DND-41 (cell line): ENCODE results near the gene NLGN1.

Source experiments
- ATAC-seq: fragments of 200-7000 bp; cut with Tn5 transposase; 3 replicates; pipeline ENCODE4 v1.9.1; 2021; ENCODE audit warnings: low read depth; ENCODE audit not compliant: insufficient read depth
- DNase-seq: peaks from one replicate; pipeline ENCODE4 v3.0.0-alpha.2; 2020
- H2AFZ ChIP-seq: 2 replicates; pipeline ENCODE4 v1.6.0; 2012; ENCODE audit warnings: low read depth, low read length
- H3K27ac ChIP-seq: 2 replicates; pipeline ENCODE4 v1.5.1; 2012; ENCODE audit warnings: low read length, inconsistent platforms
- H3K27me3 ChIP-seq: fragments of 200-600 bp; sonication (generic); 2 replicates; pipeline ENCODE4 v1.6.0; 2012; ENCODE audit warnings: low read length, mild to moderate bottlenecking, inconsistent platforms; ENCODE audit not compliant: insufficient read depth, poor library complexity
- H3K36me3 ChIP-seq: 2 replicates; pipeline ENCODE4 v1.5.1; 2012; ENCODE audit warnings: low read length, inconsistent platforms; ENCODE audit not compliant: insufficient read depth
- H3K4me1 ChIP-seq: 2 replicates; pipeline ENCODE4 v1.5.1; 2012; ENCODE audit warnings: mild to moderate bottlenecking, low read length; ENCODE audit not compliant: insufficient read depth
- H3K4me2 ChIP-seq: 2 replicates; pipeline ENCODE4 v1.6.0; 2012; ENCODE audit warnings: mild to moderate bottlenecking, moderate library complexity, low read length, inconsistent platforms; ENCODE audit not compliant: insufficient read depth
- H3K4me3 ChIP-seq, 2 experiments: fragments of 200-600 bp in 1 of 2; shearing (Covaris generic) in 1 of 2; 2 replicates each; pipeline ENCODE4 v1.5.1; 2012 to 2016; ENCODE audit warnings: inconsistent platforms in 2 of 2, low read length in 2 of 2, mild to moderate bottlenecking in 2 of 2, low read depth in 1 of 2, moderate library complexity in 1 of 2
- H3K79me2 ChIP-seq: 2 replicates; pipeline ENCODE4 v1.6.0; 2012; ENCODE audit warnings: low read length, inconsistent platforms; ENCODE audit not compliant: insufficient read depth
- H3K9ac ChIP-seq: 2 replicates; pipeline ENCODE4 v1.6.0; 2012; ENCODE audit warnings: low read depth, mild to moderate bottlenecking, inconsistent platforms, low read length, moderate library complexity
- H3K9me3 ChIP-seq: 2 replicates; pipeline ENCODE4 v1.5.1; 2012; ENCODE audit warnings: low read length, moderate library complexity, mild to moderate bottlenecking, inconsistent platforms; ENCODE audit not compliant: insufficient read depth, severe bottlenecking
- H4K20me1 ChIP-seq: 2 replicates; pipeline ENCODE4 v1.6.0; 2012; ENCODE audit warnings: low read length; ENCODE audit not compliant: insufficient read depth
- EZH2 ChIP-seq: IDR thresholded peaks from 3 replicates; pipeline ENCODE4 v1.6.1; 2012; ENCODE audit warnings: borderline replicate concordance, low read depth, mild to moderate bottlenecking, moderate library complexity, low read length, inconsistent platforms; ENCODE audit not compliant: severe bottlenecking
- TF ChIP-seq, protein P1 (sequence below): IDR thresholded peaks from 2 replicates; pipeline ENCODE4 v1.5.1; 2012; ENCODE audit warnings: borderline replicate concordance, low read length, moderate library complexity, mild to moderate bottlenecking; ENCODE audit not compliant: poor library complexity, severe bottlenecking; ENCODE audit errors: extremely low read depth

The NLGN1 gene

DNA sequence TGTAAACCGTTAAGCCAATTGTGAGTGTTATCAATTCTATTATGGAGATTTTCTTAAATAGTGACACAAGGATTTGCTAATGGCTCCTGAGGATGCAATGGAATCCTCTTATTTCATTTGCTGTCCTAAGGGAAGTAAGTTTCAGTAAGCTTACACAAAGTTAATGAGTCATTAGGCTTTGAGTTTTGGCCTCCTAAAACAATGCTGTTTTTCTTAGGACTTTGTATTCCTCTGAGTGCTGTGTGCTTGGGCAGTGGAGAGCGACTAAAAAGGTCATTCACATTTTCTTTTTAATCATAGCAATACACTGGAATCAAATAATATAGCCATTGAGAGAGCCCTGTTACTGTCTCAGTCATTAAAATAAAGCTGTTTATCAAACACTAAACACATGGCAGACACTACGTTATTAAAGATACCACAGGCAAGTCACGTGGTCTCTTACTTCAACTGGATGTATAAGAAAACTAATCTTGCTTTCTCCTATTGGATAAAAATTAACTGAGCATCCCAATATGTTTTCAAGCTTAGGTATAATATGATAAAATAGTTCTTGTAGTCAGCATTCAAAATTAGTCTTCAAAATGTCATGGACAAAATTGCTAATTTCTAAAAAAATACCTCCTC is 290.8 kb downstream of the NLGN1 start:
- DNase-seq: no peak
- no peak overlapping the region for H3K27ac ChIP-seq

DNA sequence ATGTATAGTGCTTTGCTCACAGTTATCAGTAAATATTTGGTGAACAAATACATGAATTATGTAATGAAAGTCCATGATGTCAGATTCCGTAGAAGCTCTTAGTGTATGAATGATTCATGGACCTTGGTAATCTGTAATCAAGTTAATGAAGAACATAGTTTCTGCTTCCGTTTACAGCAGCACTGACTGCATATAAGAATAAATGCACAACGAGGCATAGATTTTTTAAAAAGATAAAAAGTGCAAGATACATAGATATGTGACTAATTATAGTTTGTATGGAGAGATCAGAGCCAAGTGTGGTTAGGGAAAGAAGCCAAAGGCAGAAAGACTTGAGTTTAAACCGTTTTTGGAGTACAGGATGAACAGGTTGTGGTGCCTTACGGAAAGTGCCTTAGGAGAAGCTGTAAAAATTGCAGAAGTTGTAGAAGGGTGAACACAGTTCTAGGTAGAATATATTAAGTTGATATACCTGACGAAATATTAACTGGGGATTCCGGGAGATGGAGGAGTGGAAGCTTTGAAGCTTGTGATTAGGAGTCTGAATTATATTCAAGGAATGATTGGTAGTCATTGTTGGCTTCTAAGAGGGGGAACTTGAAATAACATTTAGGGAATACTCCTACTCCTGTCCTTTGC is 293.1 kb downstream of the NLGN1 start:
- no peak for ATAC-seq

More for the DNA sequence above, 290.8 kb downstream of the NLGN1 start:
- no peaks in the 10 kb centered on the region for H3K27me3 ChIP-seq
- H3K9ac ChIP-seq: no peak overlapping the region
- no peak overlapping the region for H2AFZ ChIP-seq
- H4K20me1 ChIP-seq: no peaks in the 10 kb centered on the region
- no peaks in the 10 kb centered on the region for H3K36me3 ChIP-seq
- H3K4me1 ChIP-seq: no peaks in the 10 kb centered on the region
- no peaks in the 10 kb centered on the region for H3K9me3 ChIP-seq
- H3K4me2 ChIP-seq: no peak overlapping the region
- TF ChIP-seq, protein P1, sequence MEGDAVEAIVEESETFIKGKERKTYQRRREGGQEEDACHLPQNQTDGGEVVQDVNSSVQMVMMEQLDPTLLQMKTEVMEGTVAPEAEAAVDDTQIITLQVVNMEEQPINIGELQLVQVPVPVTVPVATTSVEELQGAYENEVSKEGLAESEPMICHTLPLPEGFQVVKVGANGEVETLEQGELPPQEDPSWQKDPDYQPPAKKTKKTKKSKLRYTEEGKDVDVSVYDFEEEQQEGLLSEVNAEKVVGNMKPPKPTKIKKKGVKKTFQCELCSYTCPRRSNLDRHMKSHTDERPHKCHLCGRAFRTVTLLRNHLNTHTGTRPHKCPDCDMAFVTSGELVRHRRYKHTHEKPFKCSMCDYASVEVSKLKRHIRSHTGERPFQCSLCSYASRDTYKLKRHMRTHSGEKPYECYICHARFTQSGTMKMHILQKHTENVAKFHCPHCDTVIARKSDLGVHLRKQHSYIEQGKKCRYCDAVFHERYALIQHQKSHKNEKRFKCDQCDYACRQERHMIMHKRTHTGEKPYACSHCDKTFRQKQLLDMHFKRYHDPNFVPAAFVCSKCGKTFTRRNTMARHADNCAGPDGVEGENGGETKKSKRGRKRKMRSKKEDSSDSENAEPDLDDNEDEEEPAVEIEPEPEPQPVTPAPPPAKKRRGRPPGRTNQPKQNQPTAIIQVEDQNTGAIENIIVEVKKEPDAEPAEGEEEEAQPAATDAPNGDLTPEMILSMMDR: no peak
- no peak for TF ChIP-seq EZH2
- H3K4me3 ChIP-seq: no peak overlapping the region
- H3K79me2 ChIP-seq: no peaks in the 10 kb centered on the region
- no peak for ATAC-seq

DNA sequence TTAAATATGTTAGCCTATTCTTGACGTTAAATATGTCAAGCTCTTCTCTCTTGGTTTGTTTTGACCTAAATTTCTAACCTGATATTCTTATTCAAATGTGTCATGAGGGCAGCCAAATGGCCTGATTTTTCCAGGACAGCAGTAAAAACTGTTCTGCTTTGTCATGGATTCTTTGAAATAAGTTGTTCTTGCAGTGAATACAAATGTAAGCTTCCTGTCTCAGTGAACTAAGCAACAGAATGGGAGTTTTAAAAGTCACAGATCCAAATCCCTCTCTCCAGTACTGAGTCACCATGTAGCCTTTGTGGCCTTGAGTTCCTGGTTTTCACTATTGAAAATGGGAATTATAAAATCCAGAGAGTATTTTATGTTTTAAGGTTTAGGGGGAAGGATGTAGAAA is 301.8 kb downstream of the NLGN1 start:
- no peaks in the 10 kb centered on the region for H4K20me1 ChIP-seq
- no peaks in the 10 kb centered on the region for H3K9me3 ChIP-seq
- no peak overlapping the region for H3K4me2 ChIP-seq
- no peak overlapping the region for H3K4me3 ChIP-seq
- no peaks in the 10 kb centered on the region for H3K4me1 ChIP-seq
- H3K9ac ChIP-seq: no peak overlapping the region
- no peak for DNase-seq
- no peak for ATAC-seq
- no peak overlapping the region for H2AFZ ChIP-seq
- H3K27me3 ChIP-seq: no peaks in the 10 kb centered on the region
- no peaks in the 10 kb centered on the region for H3K79me2 ChIP-seq
- no peak overlapping the region for H3K27ac ChIP-seq
- TF ChIP-seq, protein P1: no peak
- TF ChIP-seq EZH2: no peak
- no peaks in the 10 kb centered on the region for H3K36me3 ChIP-seq

More for the DNA sequence above, 293.1 kb downstream of the NLGN1 start:
- Histone ChIP-seq H3K9ac (no peak overlapping the region), H3K27me3 (no peaks in the 10 kb centered on the region), H3K79me2 (no peaks in the 10 kb centered on the region), H3K4me3 (no peak overlapping the region), H3K36me3 (no peaks in the 10 kb centered on the region), H3K27ac (no peak overlapping the region), H4K20me1 (no peaks in the 10 kb centered on the region), H3K9me3 (no peaks in the 10 kb centered on the region), H3K4me2 (no peak overlapping the region), H3K4me1 (no peaks in the 10 kb centered on the region), H2AFZ (no peak overlapping the region)
- no peak for TF ChIP-seq EZH2
- TF ChIP-seq, protein P1: no peak
- no peak for DNase-seq
